Astrocyte (in vitro differentiated cells and primary cell): Measurements from ENCODE around the gene CDKAL1.

Source experiments
- EZH2 ChIP-seq: IDR thresholded peaks from 2 replicates; pipeline ENCODE4 v1.6.1; 2012; ENCODE audit warnings: mild to moderate bottlenecking, low read length, inconsistent platforms; ENCODE audit not compliant: insufficient read depth
- TF ChIP-seq, protein P1 (sequence below): IDR thresholded peaks from 2 replicates; pipeline ENCODE4 v1.5.1; 2011; ENCODE audit warnings: low read depth, mild to moderate bottlenecking, inconsistent platforms, low read length, moderate library complexity; ENCODE audit not compliant: insufficient read depth

DNA sequence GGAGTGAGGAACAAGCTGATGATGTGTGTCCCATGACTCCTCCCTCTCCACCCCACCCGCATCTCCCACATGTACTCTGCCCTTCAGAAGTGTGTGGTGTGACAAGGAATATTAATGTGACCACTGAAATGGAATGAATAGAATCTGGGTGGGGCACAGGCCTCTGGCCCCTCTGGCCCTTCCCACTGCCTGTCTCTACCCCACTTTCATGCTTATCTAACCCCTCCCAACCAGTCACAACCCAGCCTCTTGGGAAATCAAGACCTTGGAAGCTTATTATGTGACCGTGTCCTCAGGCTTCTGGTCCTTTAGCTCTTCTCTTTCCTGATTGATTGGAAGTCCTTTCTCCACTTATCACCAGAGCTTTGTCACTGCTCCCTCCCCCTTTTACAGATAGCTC lies 747.1 kb downstream of the CDKAL1 start:
- TF ChIP-seq, protein P1, sequence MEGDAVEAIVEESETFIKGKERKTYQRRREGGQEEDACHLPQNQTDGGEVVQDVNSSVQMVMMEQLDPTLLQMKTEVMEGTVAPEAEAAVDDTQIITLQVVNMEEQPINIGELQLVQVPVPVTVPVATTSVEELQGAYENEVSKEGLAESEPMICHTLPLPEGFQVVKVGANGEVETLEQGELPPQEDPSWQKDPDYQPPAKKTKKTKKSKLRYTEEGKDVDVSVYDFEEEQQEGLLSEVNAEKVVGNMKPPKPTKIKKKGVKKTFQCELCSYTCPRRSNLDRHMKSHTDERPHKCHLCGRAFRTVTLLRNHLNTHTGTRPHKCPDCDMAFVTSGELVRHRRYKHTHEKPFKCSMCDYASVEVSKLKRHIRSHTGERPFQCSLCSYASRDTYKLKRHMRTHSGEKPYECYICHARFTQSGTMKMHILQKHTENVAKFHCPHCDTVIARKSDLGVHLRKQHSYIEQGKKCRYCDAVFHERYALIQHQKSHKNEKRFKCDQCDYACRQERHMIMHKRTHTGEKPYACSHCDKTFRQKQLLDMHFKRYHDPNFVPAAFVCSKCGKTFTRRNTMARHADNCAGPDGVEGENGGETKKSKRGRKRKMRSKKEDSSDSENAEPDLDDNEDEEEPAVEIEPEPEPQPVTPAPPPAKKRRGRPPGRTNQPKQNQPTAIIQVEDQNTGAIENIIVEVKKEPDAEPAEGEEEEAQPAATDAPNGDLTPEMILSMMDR, result no peak
- no peak for TF ChIP-seq EZH2
